ENCODE measurements around the gene MAB21L4.
A peak's percentile ranks its signal among the peaks of the same experiment; 100 is the strongest.

The MAB21L4 gene

GRCh38 chr2:240871071-240871958, 24.6 kb downstream of the MAB21L4 start:
- DNase-seq (ENCODE audit: insufficient read length) (peak; percentile 20), FAIRE-seq (no peak)
- TF ChIP-seq POLR2AphosphoS5 (IDR thresholded peaks at IDR 0.05; ENCODE audit: low read depth, low read length) (no peak), TAF1 (IDR thresholded peaks at IDR 0.05; ENCODE audit: borderline replicate concordance, low read depth, low read length) (no peak), POLR2A (IDR thresholded peaks at IDR 0.05; ENCODE audit: low read depth, low read length) (no peak)

- TF ChIP-seq TAF1 (IDR thresholded peaks at IDR 0.05; ENCODE audit: borderline replicate concordance, low read depth, low read length) (no peak), POLR2AphosphoS5 (IDR thresholded peaks at IDR 0.05; ENCODE audit: low read depth, low read length) (no peak), POLR2A (IDR thresholded peaks at IDR 0.05; ENCODE audit: low read depth, low read length) (no peak)
- DNase-seq (ENCODE audit: insufficient read length) (peak; percentile 16), FAIRE-seq (no peak)
Measured at GRCh38 chr2:240869956-240870875, 25.7 kb downstream of the MAB21L4 start.

- TF ChIP-seq POLR2A (IDR thresholded peaks at IDR 0.05; ENCODE audit: low read depth, low read length): no peak
- no peak for TF ChIP-seq TAF1 (IDR thresholded peaks at IDR 0.05; ENCODE audit: borderline replicate concordance, low read depth, low read length)
- TF ChIP-seq POLR2AphosphoS5 (IDR thresholded peaks at IDR 0.05; ENCODE audit: low read depth, low read length): no peak
- DNase-seq (ENCODE audit: insufficient read length): no peak
- no peak for FAIRE-seq
Measured at GRCh38 chr2:240869109-240869955, 26.6 kb downstream of the MAB21L4 start.

GRCh38 chr2:240868286-240869108, 27.5 kb downstream of the MAB21L4 start, which contains the start of gene AGXT:
Gene AGXT, plus strand, starts transcription at chr2:240868824. Its CDS starts 42 bp downstream, at chr2:240868866.
- TF ChIP-seq POLR2A (IDR thresholded peaks at IDR 0.05; ENCODE audit: low read depth, low read length) (no peak), POLR2AphosphoS5 (IDR thresholded peaks at IDR 0.05; ENCODE audit: low read depth, low read length) (no peak), TAF1 (IDR thresholded peaks at IDR 0.05; ENCODE audit: borderline replicate concordance, low read depth, low read length) (no peak)
- DNase-seq (ENCODE audit: insufficient read length) (no peak), FAIRE-seq (no peak)

- DNase-seq (ENCODE audit: insufficient read length) (no peak), FAIRE-seq (no peak)
- no peak for TF ChIP-seq POLR2A (IDR thresholded peaks at IDR 0.05; ENCODE audit: low read depth, low read length)
- no peak for TF ChIP-seq POLR2AphosphoS5 (IDR thresholded peaks at IDR 0.05; ENCODE audit: low read depth, low read length)
- no peak for TF ChIP-seq TAF1 (IDR thresholded peaks at IDR 0.05; ENCODE audit: borderline replicate concordance, low read depth, low read length)
Measured at GRCh38 chr2:240865391-240865790, 30.6 kb downstream of the MAB21L4 start.

- TF ChIP-seq TAF1 (IDR thresholded peaks at IDR 0.05; ENCODE audit: borderline replicate concordance, low read depth, low read length): no peak
- no peak for TF ChIP-seq POLR2A (IDR thresholded peaks at IDR 0.05; ENCODE audit: low read depth, low read length)
- no peak for TF ChIP-seq POLR2AphosphoS5 (IDR thresholded peaks at IDR 0.05; ENCODE audit: low read depth, low read length)
- DNase-seq (ENCODE audit: insufficient read length): no peak
- no peak for FAIRE-seq
Measured at GRCh38 chr2:240864475-240864874, 31.5 kb downstream of the MAB21L4 start.

GRCh38 chr2:240861547-240861946, 34.4 kb downstream of the MAB21L4 start:
- TF ChIP-seq POLR2AphosphoS5 (IDR thresholded peaks at IDR 0.05; ENCODE audit: low read depth, low read length): no peak
- no peak for TF ChIP-seq POLR2A (IDR thresholded peaks at IDR 0.05; ENCODE audit: low read depth, low read length)
- no peak for TF ChIP-seq TAF1 (IDR thresholded peaks at IDR 0.05; ENCODE audit: borderline replicate concordance, low read depth, low read length)
- DNase-seq (ENCODE audit: insufficient read length): no peak
- FAIRE-seq: no peak

GRCh38 chr2:240858871-240859270, 37.1 kb downstream of the MAB21L4 start:
- no peak for FAIRE-seq
- TF ChIP-seq TAF1 (IDR thresholded peaks at IDR 0.05; ENCODE audit: borderline replicate concordance, low read depth, low read length) (no peak), POLR2AphosphoS5 (IDR thresholded peaks at IDR 0.05; ENCODE audit: low read depth, low read length) (no peak), POLR2A (IDR thresholded peaks at IDR 0.05; ENCODE audit: low read depth, low read length) (no peak)
- DNase-seq (ENCODE audit: insufficient read length): no peak

GRCh38 chr2:240858321-240858720, 37.6 kb downstream of the MAB21L4 start:
- no peak for TF ChIP-seq POLR2A (IDR thresholded peaks at IDR 0.05; ENCODE audit: low read depth, low read length)
- no peak for TF ChIP-seq TAF1 (IDR thresholded peaks at IDR 0.05; ENCODE audit: borderline replicate concordance, low read depth, low read length)
- TF ChIP-seq POLR2AphosphoS5 (IDR thresholded peaks at IDR 0.05; ENCODE audit: low read depth, low read length): no peak
- no peak for DNase-seq (ENCODE audit: insufficient read length)
- no peak for FAIRE-seq
